K562 (cell line): ENCODE data around the gene C11orf52. TPM values are rescaled to one million over a fixed set of nuclear protein-coding genes. Genes with fewer than 3 reads are reported as not detected.
A peak's percentile ranks its signal among the peaks of the same experiment; 100 is the strongest.

Experiments
- CREB3L1 ChIP-seq: fragments of 450-650 bp; IDR thresholded peaks from 2 replicates; pipeline ENCODE4 v1.6.1; 2014; ENCODE audit warnings: low read depth, mild to moderate bottlenecking, moderate library complexity, borderline replicate concordance
- DEAF1 ChIP-seq: fragments of 450-650 bp; formaldehyde crosslinking; IDR thresholded peaks from 2 replicates; pipeline ENCODE4 v1.4.0; 2020; ENCODE audit warnings: mild to moderate bottlenecking, moderate library complexity
- JUNB ChIP-seq: fragments of 450-650 bp; formaldehyde crosslinking; conservative IDR thresholded peaks from 2 replicates; pipeline ENCODE4 v1.4.0; 2020; ENCODE audit warnings: mild to moderate bottlenecking
- LARP7 ChIP-seq: fragments of 450-650 bp; IDR thresholded peaks from 2 replicates; pipeline ENCODE4 v1.6.1; 2016
- RBFOX2 ChIP-seq: fragments of 200-400 bp; formaldehyde crosslinking; IDR thresholded peaks from 2 replicates; pipeline ENCODE4 v1.6.1; 2017; ENCODE audit warnings: low read depth, mild to moderate bottlenecking, low read length, moderate library complexity
- RNF219 ChIP-seq: fragments of 250-450 bp; sonication (Bioruptor Pico); IDR thresholded peaks from 2 replicates; pipeline ENCODE4 v1.5.0; 2022; ENCODE audit warnings: mild to moderate bottlenecking
- TFAP4 ChIP-seq: sonication (generic); formaldehyde crosslinking; IDR thresholded peaks from 2 replicates; pipeline ENCODE4 v1.8.0; 2022; ENCODE audit warnings: missing genetic modification reagents, mild to moderate bottlenecking, moderate library complexity, borderline replicate concordance
- TFE3 ChIP-seq: fragments of 450-650 bp; formaldehyde crosslinking; IDR thresholded peaks from 2 replicates; pipeline ENCODE4 v1.4.0; 2020; ENCODE audit warnings: mild to moderate bottlenecking, mixed read lengths
- TSHZ1 ChIP-seq: fragments of 250-450 bp; sonication (Bioruptor Pico); IDR thresholded peaks from 2 replicates; pipeline ENCODE4 v1.4.0; 2020; ENCODE audit warnings: mild to moderate bottlenecking, moderate library complexity
- ZNF395 ChIP-seq: fragments of 200-800 bp; sonication (Bioruptor generic); IDR thresholded peaks from 2 replicates; pipeline ENCODE4 v1.6.1; 2017; ENCODE audit warnings: missing genetic modification characterization, missing compliant biosample characterization
- polyA plus RNA-seq, 8 experiments: library from polyadenylated mRNA; depleted of rRNA in 4 of 8; stranded (reverse) in 5 of 8; unstranded in 3 of 8; fragments of >200 nt; fragmentation: Nextera tagmentation in 2 of 8; fragmentation: Illumina TruSeq in 1 of 8; extraction: Ambion mirVana in 2 of 8; extraction: Trizol in 1 of 8; gene quantifications; 2 replicates each; pipeline versions ENCODE4 v1.2.1 to v1.2.3, GENCODE V29; 2011 to 2014; ENCODE audit warnings: inconsistent platforms in 1 of 8, missing spikeins in 1 of 8
- total RNA-seq, 7 experiments: library from RNA; depleted of rRNA in 6 of 7; stranded (reverse); fragments of >200 nt in 6 of 7; fragmentation: Illumina TruSeq in 2 of 7; extraction: Trizol in 2 of 7; gene quantifications; 2 replicates each; pipeline versions ENCODE4 v1.2.1 to v1.2.3, GENCODE V29; 2011 to 2021; ENCODE audit warnings: low replicate concordance in 1 of 7

Gene C11orf52
- total and polyA plus RNA-seq, 9 of the 15 experiments (the other 6 are each of a cell fraction or from before 2014, with no cell fraction given), result 0.29 to 2.9 (median 1.0) TPM

- TF ChIP-seq RBFOX2 (peak; percentile 82), TSHZ1 (CRISPR knock-in tag) (no peak), CREB3L1 (0 out of 2 replicates have a peak, but pooled peaks have one; percentile 24), JUNB (CRISPR knock-in tag) (0 out of 2 replicates have a peak, but pooled peaks have one; percentile 6), TFE3 (no peak), DEAF1 (CRISPR knock-in tag) (no peak), ZNF395 (CRISPR knock-in tag) (peak; percentile 82), TFAP4 (CRISPR knock-in tag) (peak; percentile 77), LARP7 (no peak), RNF219 (CRISPR knock-in tag) (no peak)
Measured at GRCh38 chr11:111926505-111927391, 8.0 kb downstream of the C11orf52 start (continued).
